Loucy (cell line): Measurements from ENCODE around the gene LBH.

Experiments used
- H2AFZ ChIP-seq: fragments of 200-600 bp; sonication (generic); 2 replicates; pipeline ENCODE4 v1.6.0; 2016; ENCODE audit warnings: antibody characterized with exemption, mild to moderate bottlenecking, low read length, moderate library complexity
- H3F3A ChIP-seq: fragments of 200-600 bp; 2 replicates; pipeline ENCODE4 v1.6.0; 2016; ENCODE audit warnings: antibody characterized with exemption, low read depth, mild to moderate bottlenecking
- H3K27me3 ChIP-seq: fragments of 200-600 bp; sonication (generic); 2 replicates; pipeline ENCODE4 v1.6.1; 2014; ENCODE audit warnings: low read length, mild to moderate bottlenecking; ENCODE audit not compliant: insufficient read depth, poor library complexity, severe bottlenecking
- H3K36me3 ChIP-seq: fragments of 200-600 bp; sonication (generic); 2 replicates; pipeline ENCODE4 v1.6.1; 2016; ENCODE audit warnings: low read length; ENCODE audit not compliant: insufficient read depth
- H3K4me1 ChIP-seq: fragments of 200-600 bp; sonication (generic); 2 replicates; pipeline ENCODE4 v1.5.1; 2014; ENCODE audit warnings: low read length, mild to moderate bottlenecking; ENCODE audit not compliant: insufficient read depth, poor library complexity, severe bottlenecking
- H3K4me2 ChIP-seq: fragments of 200-600 bp; sonication (generic); 2 replicates; pipeline ENCODE4 v1.6.0; 2014; ENCODE audit warnings: antibody characterized with exemption, low read length, low read depth, mild to moderate bottlenecking; ENCODE audit not compliant: poor library complexity, severe bottlenecking
- H3K4me3 ChIP-seq: fragments of 200-600 bp; sonication (generic); 2 replicates; pipeline ENCODE4 v1.5.1; 2014; ENCODE audit warnings: low read length, mild to moderate bottlenecking, mixed read lengths; ENCODE audit not compliant: poor library complexity, severe bottlenecking
- H3K79me2 ChIP-seq: fragments of 200-600 bp; sonication (generic); 2 replicates; pipeline ENCODE4 v1.6.1; 2014; ENCODE audit warnings: low read length; ENCODE audit not compliant: insufficient read depth
- H3K9ac ChIP-seq: fragments of 200-600 bp; sonication (generic); 2 replicates; pipeline ENCODE4 v1.6.0; 2014; ENCODE audit warnings: mild to moderate bottlenecking, low read depth, low read length, moderate library complexity; ENCODE audit not compliant: poor library complexity, severe bottlenecking
- H3K9me2 ChIP-seq: fragments of 200-600 bp; sonication (generic); replicated peaks from 2 replicates; pipeline ENCODE4 v1.6.1; 2016; ENCODE audit warnings: low read depth, low read length, mixed read lengths
- H3K9me3 ChIP-seq: fragments of 200-600 bp; sonication (generic); 2 replicates; pipeline ENCODE4 v1.6.1; 2014; ENCODE audit warnings: mild to moderate bottlenecking, antibody characterized with exemption, low read length, low read depth; ENCODE audit not compliant: insufficient read depth
- H4K20me1 ChIP-seq: fragments of 200-600 bp; sonication (generic); 2 replicates; pipeline ENCODE4 v1.6.0; 2014; ENCODE audit warnings: antibody characterized with exemption, low read length, mild to moderate bottlenecking; ENCODE audit not compliant: insufficient read depth, poor library complexity, severe bottlenecking
- EZH2phosphoT487 ChIP-seq: fragments of 200-600 bp; IDR thresholded peaks from 2 replicates; pipeline ENCODE4 v1.6.1; 2018; ENCODE audit warnings: antibody characterized with exemption, mild to moderate bottlenecking, moderate library complexity, borderline replicate concordance
- TF ChIP-seq, protein P1 (sequence below): fragments of 200-600 bp; sonication (generic); conservative IDR thresholded peaks from 2 replicates; pipeline ENCODE4 v1.5.1; 2014; ENCODE audit warnings: mild to moderate bottlenecking, antibody characterized with exemption, low read length

The LBH gene

GRCh38 chr2:30259071-30259470 lies 27.7 kb downstream of the LBH start:
- H2AFZ ChIP-seq = no peak overlapping the region
- H3F3A ChIP-seq = no peaks in the 10 kb centered on the region
- TF ChIP-seq, protein P1, sequence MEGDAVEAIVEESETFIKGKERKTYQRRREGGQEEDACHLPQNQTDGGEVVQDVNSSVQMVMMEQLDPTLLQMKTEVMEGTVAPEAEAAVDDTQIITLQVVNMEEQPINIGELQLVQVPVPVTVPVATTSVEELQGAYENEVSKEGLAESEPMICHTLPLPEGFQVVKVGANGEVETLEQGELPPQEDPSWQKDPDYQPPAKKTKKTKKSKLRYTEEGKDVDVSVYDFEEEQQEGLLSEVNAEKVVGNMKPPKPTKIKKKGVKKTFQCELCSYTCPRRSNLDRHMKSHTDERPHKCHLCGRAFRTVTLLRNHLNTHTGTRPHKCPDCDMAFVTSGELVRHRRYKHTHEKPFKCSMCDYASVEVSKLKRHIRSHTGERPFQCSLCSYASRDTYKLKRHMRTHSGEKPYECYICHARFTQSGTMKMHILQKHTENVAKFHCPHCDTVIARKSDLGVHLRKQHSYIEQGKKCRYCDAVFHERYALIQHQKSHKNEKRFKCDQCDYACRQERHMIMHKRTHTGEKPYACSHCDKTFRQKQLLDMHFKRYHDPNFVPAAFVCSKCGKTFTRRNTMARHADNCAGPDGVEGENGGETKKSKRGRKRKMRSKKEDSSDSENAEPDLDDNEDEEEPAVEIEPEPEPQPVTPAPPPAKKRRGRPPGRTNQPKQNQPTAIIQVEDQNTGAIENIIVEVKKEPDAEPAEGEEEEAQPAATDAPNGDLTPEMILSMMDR = no peak
- TF ChIP-seq EZH2phosphoT487 = no peak
- no peaks in the 10 kb centered on the region for H3K27me3 ChIP-seq
- H3K9me3 ChIP-seq = no peaks in the 10 kb centered on the region
- H4K20me1 ChIP-seq = peaks cover 8% of the 10 kb centered on the region
- H3K9ac ChIP-seq = no peak overlapping the region
- H3K4me3 ChIP-seq = no peak overlapping the region
- peaks cover 24% of the 10 kb centered on the region for H3K79me2 ChIP-seq
- peaks cover 15% of the 10 kb centered on the region for H3K4me1 ChIP-seq
- H3K4me2 ChIP-seq = no peak overlapping the region
- H3K36me3 ChIP-seq = peaks cover 58% of the 10 kb centered on the region; the same call in 1 of the 2 replicates
- H3K9me2 ChIP-seq = no peaks in the 10 kb centered on the region

- no peaks in the 10 kb centered on the region for H3K9me3 ChIP-seq
- peaks cover 4% of the 10 kb centered on the region for H4K20me1 ChIP-seq
- peaks cover 54% of the 10 kb centered on the region; the same call in 1 of the 2 replicates for H3K36me3 ChIP-seq
- H2AFZ ChIP-seq = no peak overlapping the region
- no peak overlapping the region for H3K9ac ChIP-seq
- H3K9me2 ChIP-seq = no peaks in the 10 kb centered on the region
- H3F3A ChIP-seq = no peaks in the 10 kb centered on the region
- TF ChIP-seq, protein P1 = no peak
- H3K4me3 ChIP-seq = no peak overlapping the region
- peaks cover 15% of the 10 kb centered on the region; the same call in 1 of the 2 replicates for H3K79me2 ChIP-seq
- no peak overlapping the region for H3K4me2 ChIP-seq
- peaks cover 6% of the 10 kb centered on the region for H3K4me1 ChIP-seq
- H3K27me3 ChIP-seq = no peaks in the 10 kb centered on the region
These were observed 28.7 kb downstream of the LBH start for GRCh38 chr2:30259827-30260679.

- Histone ChIP-seq H3K9ac (no peak overlapping the region), H3K9me2 (no peaks in the 10 kb centered on the region), H3K4me3 (no peak overlapping the region), H4K20me1 (no peaks in the 10 kb centered on the region), H3K4me2 (no peak overlapping the region), H3K9me3 (no peaks in the 10 kb centered on the region), H3K27me3 (no peaks in the 10 kb centered on the region), H3K36me3 (peaks cover 46% of the 10 kb centered on the region; the same call in 1 of the 2 replicates), H3K79me2 (peaks cover 6% of the 10 kb centered on the region; the same call in 1 of the 2 replicates), H3K4me1 (peaks cover 7% of the 10 kb centered on the region), H2AFZ (no peak overlapping the region), H3F3A (no peaks in the 10 kb centered on the region)
- TF ChIP-seq, protein P1 = no peak
- TF ChIP-seq EZH2phosphoT487 = no peak
These were observed 29.6 kb downstream of the LBH start for GRCh38 chr2:30260941-30261340.
